ENCODE data around the gene OR10G3. TPM values are rescaled to one million over a fixed set of nuclear protein-coding genes. Genes with fewer than 3 reads are reported as not detected.

OR10G3 gene
- polyA plus RNA-seq, 1 donor from 2014 or later, result not detected

DNA sequence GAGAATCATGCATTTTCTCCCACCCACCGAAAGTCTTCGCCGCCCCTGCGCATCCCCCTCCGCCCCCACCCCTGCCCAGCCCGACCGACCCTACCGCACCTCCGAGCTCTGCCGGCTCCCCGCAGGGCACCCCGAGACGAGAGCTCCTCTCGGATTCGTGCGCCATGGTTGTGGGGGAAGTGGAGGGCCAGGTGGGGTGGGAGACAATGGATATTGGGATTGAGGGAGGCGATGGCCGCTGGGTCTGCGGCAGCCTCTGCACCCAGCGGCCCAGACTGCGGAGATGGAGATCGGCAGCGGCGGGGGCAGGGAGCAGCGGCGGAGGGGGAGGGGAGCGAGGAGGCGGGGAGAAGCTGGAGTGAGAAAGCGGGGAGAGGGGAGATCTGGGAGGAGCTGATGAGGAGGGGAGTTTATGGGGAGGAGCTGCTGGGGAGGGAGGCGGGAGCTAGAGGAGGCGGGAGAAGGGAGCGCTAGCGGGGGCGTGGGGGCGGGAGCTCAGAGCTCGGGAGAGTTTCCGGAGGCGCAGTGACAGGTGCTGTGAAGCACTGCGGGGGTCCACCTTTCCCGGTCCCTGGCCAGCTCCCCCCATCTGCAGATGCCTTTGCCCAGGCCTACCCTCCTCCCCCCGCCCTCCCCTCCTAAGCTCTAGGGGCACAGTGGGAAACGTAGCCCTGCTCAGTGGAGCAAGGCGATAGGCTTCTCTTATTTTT, 53.8 kb downstream of the OR10G3 start, which contains the start of gene SALL2:
Gene SALL2, minus strand, starts transcription at position 385 of the 710 bp plus-strand sequence. Its CDS starts 219 bp downstream, at position 166.
- peak within 1 kb of the TSS; percentile 88 for H3K4me3 ChIP-seq (ENCODE audit: low read length)
- no peaks in the 10 kb centered on the region for H3K9me3 ChIP-seq (ENCODE audit: low read length)
- peak within 1 kb of the TSS; percentile 91 for H2AFZ ChIP-seq (ENCODE audit: low read depth, low read length)
- H3K27me3 ChIP-seq (ENCODE audit: insufficient read depth, low read depth, low read length), result no peaks in the 10 kb centered on the region
- TF ChIP-seq SMC3 (conservative IDR thresholded peaks at IDR 0.05; ENCODE audit: poor library complexity), result no peak
- no peak for TF ChIP-seq EP300 (conservative IDR thresholded peaks at IDR 0.05; ENCODE audit: poor library complexity, severe bottlenecking)
- TF ChIP-seq EZH2 (IDR thresholded peaks at IDR 0.05; ENCODE audit: borderline replicate concordance, insufficient read depth, low read length, poor library complexity, severe bottlenecking), result no peak
- TF ChIP-seq TAF1 (IDR thresholded peaks at IDR 0.05; ENCODE audit: low read depth), result peak; percentile 79
- TF ChIP-seq CTCF (IDR thresholded peaks at IDR 0.05; ENCODE audit: poor library complexity, severe bottlenecking), result no peak
- TF ChIP-seq REST (IDR thresholded peaks at IDR 0.05; ENCODE audit: borderline replicate concordance), result peak; percentile 74
- no peak for TF ChIP-seq RAD21 (conservative IDR thresholded peaks at IDR 0.05)
- no peak for TF ChIP-seq MXI1 (conservative IDR thresholded peaks at IDR 0.05; ENCODE audit: poor library complexity, severe bottlenecking)
- TF ChIP-seq POLR2AphosphoS5 (IDR thresholded peaks at IDR 0.05), result peak; percentile 83
- peaks cover 46% of the 10 kb centered on the region for H3K79me2 ChIP-seq (replicated peaks; ENCODE audit: insufficient read depth, low read length)
- H3F3A ChIP-seq (ENCODE audit: insufficient read depth, low read length, poor library complexity, severe bottlenecking), result peaks cover 3% of the 10 kb centered on the region
- peaks cover 12% of the 10 kb centered on the region for H3K36me3 ChIP-seq (ENCODE audit: insufficient read depth, low read length)
- no peaks in the 10 kb centered on the region for H4K20me1 ChIP-seq (ENCODE audit: insufficient read depth)
- no peaks in the 10 kb centered on the region for H3K9me2 ChIP-seq (ENCODE audit: insufficient read depth, low read length)
- peak within 1 kb of the TSS; percentile 96 for H3K27ac ChIP-seq (ENCODE audit: low read length)
- H3K9ac ChIP-seq (ENCODE audit: low read length), result peak within 1 kb of the TSS; percentile 98
- H3K4me2 ChIP-seq (ENCODE audit: low read length), result peak within 1 kb of the TSS; percentile 88

DNA sequence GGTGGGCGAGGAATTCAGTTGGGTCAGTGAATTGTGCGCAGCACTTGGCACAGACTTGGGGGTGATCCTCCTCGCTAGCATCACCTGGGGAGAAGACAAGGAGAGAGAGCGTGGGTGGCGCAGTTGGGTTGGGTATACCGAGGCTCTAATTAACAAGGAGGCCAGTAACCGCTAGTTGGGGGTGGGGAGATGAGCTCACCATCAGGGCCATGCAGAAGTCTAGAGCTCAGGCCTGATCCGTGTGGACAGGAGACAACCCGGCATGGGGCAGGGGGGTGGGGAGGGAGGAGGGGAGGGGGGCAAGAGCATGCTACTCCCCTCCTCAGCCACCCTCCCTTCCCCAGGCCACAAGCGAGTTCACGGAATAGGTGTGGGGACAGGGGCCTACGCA, 54.3 kb downstream of the OR10G3 start:
- Histone ChIP-seq H3K27ac (ENCODE audit: low read length) (peak overlapping the region; percentile 96), H3K4me3 (ENCODE audit: low read length) (peak overlapping the region; percentile 88), H2AFZ (ENCODE audit: low read depth, low read length) (peak overlapping the region; percentile 91), H3K27me3 (ENCODE audit: insufficient read depth, low read depth, low read length) (no peaks in the 10 kb centered on the region), H4K20me1 (ENCODE audit: insufficient read depth) (no peaks in the 10 kb centered on the region), H3K4me2 (ENCODE audit: low read length) (peak overlapping the region; percentile 88), H3F3A (ENCODE audit: insufficient read depth, low read length, poor library complexity, severe bottlenecking) (peaks cover 3% of the 10 kb centered on the region), H3K36me3 (ENCODE audit: insufficient read depth, low read length) (peaks cover 12% of the 10 kb centered on the region), H3K9me3 (ENCODE audit: low read length) (no peaks in the 10 kb centered on the region), H3K9me2 (ENCODE audit: insufficient read depth, low read length) (no peaks in the 10 kb centered on the region), H3K79me2 (replicated peaks; ENCODE audit: insufficient read depth, low read length) (peaks cover 40% of the 10 kb centered on the region), H3K9ac (ENCODE audit: low read length) (peak overlapping the region; percentile 98)
- TF ChIP-seq POLR2AphosphoS5 (IDR thresholded peaks at IDR 0.05), result no peak
- TF ChIP-seq TAF1 (IDR thresholded peaks at IDR 0.05; ENCODE audit: low read depth), result no peak
- no peak for TF ChIP-seq EZH2 (IDR thresholded peaks at IDR 0.05; ENCODE audit: borderline replicate concordance, insufficient read depth, low read length, poor library complexity, severe bottlenecking)
- TF ChIP-seq SMC3 (conservative IDR thresholded peaks at IDR 0.05; ENCODE audit: poor library complexity), result no peak
- no peak for TF ChIP-seq EP300 (conservative IDR thresholded peaks at IDR 0.05; ENCODE audit: poor library complexity, severe bottlenecking)
- TF ChIP-seq REST (IDR thresholded peaks at IDR 0.05; ENCODE audit: borderline replicate concordance), result no peak
- no peak for TF ChIP-seq CTCF (IDR thresholded peaks at IDR 0.05; ENCODE audit: poor library complexity, severe bottlenecking)
- TF ChIP-seq RAD21 (conservative IDR thresholded peaks at IDR 0.05), result no peak
- no peak for TF ChIP-seq MXI1 (conservative IDR thresholded peaks at IDR 0.05; ENCODE audit: poor library complexity, severe bottlenecking)

All from neural cell (in vitro differentiated cells).